HG02588 (cell line): ENCODE results near the gene RAB3A.

Source experiments
- ATAC-seq: cut with Tn5 transposase; IDR thresholded peaks from one replicate; pipeline ENCODE4 v1.9.1; 2021; ENCODE audit warnings: mild to moderate bottlenecking, moderate library complexity; ENCODE audit not compliant: unreplicated experiment

RAB3A gene

GRCh38 chr19:18202397-18202777 lies 1.5 kb downstream of the RAB3A start:
- ATAC-seq: no peak

- no peak for ATAC-seq
Observed at GRCh38 chr19:18198374-18198773, 5.5 kb downstream of the RAB3A start.

GRCh38 chr19:18197941-18198340 lies 5.9 kb downstream of the RAB3A start:
- ATAC-seq: no peak

- no peak for ATAC-seq
Observed at GRCh38 chr19:18197306-18197705, 6.5 kb downstream of the RAB3A start.

GRCh38 chr19:18196511-18196845 lies 7.4 kb downstream of the RAB3A start:
- no peak for ATAC-seq

- ATAC-seq: no peak
Observed at GRCh38 chr19:18194554-18195238, 9.1 kb downstream of the RAB3A start.

GRCh38 chr19:18194181-18194530 lies 9.7 kb downstream of the RAB3A start:
- ATAC-seq: no peak

GRCh38 chr19:18193388-18194180 lies 10.3 kb downstream of the RAB3A start:
- no peak for ATAC-seq

GRCh38 chr19:18192673-18193387 lies 11.0 kb downstream of the RAB3A start, which contains the start of gene MPV17L2:
TSS of gene MPV17L2 (plus strand) at chr19:18193218. CDS start at chr19:18193282, 64 bp downstream.
- ATAC-seq: peak; percentile 84

- no peak for ATAC-seq
Observed at GRCh38 chr19:18191640-18192062, 12.2 kb downstream of the RAB3A start.

GRCh38 chr19:18190278-18190677 lies 13.6 kb downstream of the RAB3A start:
- no peak for ATAC-seq

- ATAC-seq: no peak
Observed at GRCh38 chr19:18185538-18185937, 18.3 kb downstream of the RAB3A start.

- ATAC-seq: no peak
Observed at GRCh38 chr19:18183529-18183928, 20.3 kb downstream of the RAB3A start.

- no peak for ATAC-seq
Observed at GRCh38 chr19:18179957-18180356, 23.9 kb downstream of the RAB3A start.

GRCh38 chr19:18176367-18177310 lies 27.2 kb downstream of the RAB3A start:
- no peak for ATAC-seq

- no peak for ATAC-seq
Observed at GRCh38 chr19:18174983-18175382, 28.9 kb downstream of the RAB3A start.

- ATAC-seq: peak; percentile 50
Observed at GRCh38 chr19:18173572-18174288, 30.1 kb downstream of the RAB3A start, which contains the start of gene IFI30. TSS of gene IFI30 (plus strand) at chr19:18173813. CDS start at chr19:18173842, 29 bp downstream.

- ATAC-seq: peak; percentile 5
Observed at GRCh38 chr19:18173054-18173571, 30.7 kb downstream of the RAB3A start.

- ATAC-seq: no peak
Observed at GRCh38 chr19:18172331-18173053, 31.4 kb downstream of the RAB3A start.
